ENCODE results near the gene TOGARAM2. TPM values are rescaled to one million over a fixed set of nuclear protein-coding genes. Genes with fewer than 3 reads are reported as not detected.

The TOGARAM2 gene
- total RNA-seq, 2 experiments from 2014 or later = 2.3 to 2.7 TPM

DNA sequence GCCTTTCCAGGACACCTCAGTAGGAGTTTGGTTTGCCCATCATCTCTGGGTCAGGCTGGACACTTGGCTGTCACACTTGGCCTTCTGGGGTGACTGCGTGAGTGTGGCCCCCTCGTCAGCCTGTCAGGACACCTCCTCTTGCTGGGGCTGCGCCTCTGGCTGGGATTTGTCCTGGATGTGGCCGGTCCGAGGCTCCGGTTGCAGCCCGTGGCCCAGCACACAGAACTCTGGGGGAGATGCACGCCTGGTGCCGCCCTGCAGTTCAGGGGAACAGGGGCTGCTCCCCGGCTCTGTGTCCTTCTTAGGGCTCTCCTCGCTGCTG, 83.6 kb downstream of the TOGARAM2 start:
- ChIA-PET CTCF (interaction anchor here (1.2 kb wide), 1 partner anchor 13 kb away, joined by 3 read pairs; no protein-coding TSS in a partner anchor), POLR2A (no interaction called here)
- Mint-ChIP-seq H3K27me3 (no peaks in the 10 kb centered on the region), H3K4me3 (no peak overlapping the region), H3K9me3 (no peaks in the 10 kb centered on the region), H3K27ac (no peak overlapping the region), H3K36me3 (ENCODE audit: low read depth) (no peaks in the 10 kb centered on the region), H3K4me1 (ENCODE audit: low read depth) (peaks cover 5% of the 10 kb centered on the region)
- no peak for DNase-seq
- intact Hi-C loops (cut with micrococcal nuclease) = no loop called here
- no peak for ATAC-seq
- TF ChIP-seq, protein P1, sequence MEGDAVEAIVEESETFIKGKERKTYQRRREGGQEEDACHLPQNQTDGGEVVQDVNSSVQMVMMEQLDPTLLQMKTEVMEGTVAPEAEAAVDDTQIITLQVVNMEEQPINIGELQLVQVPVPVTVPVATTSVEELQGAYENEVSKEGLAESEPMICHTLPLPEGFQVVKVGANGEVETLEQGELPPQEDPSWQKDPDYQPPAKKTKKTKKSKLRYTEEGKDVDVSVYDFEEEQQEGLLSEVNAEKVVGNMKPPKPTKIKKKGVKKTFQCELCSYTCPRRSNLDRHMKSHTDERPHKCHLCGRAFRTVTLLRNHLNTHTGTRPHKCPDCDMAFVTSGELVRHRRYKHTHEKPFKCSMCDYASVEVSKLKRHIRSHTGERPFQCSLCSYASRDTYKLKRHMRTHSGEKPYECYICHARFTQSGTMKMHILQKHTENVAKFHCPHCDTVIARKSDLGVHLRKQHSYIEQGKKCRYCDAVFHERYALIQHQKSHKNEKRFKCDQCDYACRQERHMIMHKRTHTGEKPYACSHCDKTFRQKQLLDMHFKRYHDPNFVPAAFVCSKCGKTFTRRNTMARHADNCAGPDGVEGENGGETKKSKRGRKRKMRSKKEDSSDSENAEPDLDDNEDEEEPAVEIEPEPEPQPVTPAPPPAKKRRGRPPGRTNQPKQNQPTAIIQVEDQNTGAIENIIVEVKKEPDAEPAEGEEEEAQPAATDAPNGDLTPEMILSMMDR (IDR thresholded peaks at IDR 0.05) = no peak

DNA sequence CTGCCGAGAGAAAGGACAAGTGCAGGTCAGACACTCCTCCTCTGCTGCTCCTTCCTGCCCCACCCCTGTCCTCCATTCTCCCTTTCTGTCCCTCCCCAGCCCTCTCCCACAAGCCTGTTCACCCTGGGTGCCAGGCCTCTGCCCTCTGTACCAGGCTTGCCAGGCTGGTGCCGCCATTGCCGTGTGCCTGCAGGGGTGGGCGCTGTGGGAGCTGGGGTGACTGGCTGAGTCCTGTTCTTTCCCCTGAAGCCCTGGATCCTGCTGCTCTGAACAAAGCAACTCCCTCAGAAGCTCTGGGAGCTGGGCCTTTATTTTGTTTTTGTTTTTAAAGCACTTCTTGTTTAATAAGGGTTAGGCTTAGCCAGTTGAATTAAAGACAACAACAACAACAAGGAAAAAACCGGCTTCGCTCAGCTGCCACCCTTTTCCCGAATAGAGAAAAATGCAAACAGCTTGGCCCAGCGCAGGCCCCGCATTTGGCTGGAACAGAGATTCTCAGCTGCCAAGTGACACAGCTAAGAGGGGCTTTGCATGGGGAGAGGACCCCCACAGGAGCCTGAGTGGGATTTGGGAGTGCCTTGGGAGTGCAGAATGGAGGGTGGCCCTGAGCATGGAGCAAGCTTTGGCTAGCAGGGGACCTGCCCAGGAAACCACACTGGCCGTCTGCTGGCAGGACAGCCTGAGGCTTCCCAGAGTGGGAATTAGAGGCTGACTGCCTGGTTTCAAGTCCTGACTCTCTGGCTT, 84.1 kb downstream of the TOGARAM2 start:
- Mint-ChIP-seq H3K4me3 (no peak overlapping the region), H3K27me3 (no peaks in the 10 kb centered on the region), H3K27ac (no peak overlapping the region), H3K36me3 (ENCODE audit: low read depth) (no peaks in the 10 kb centered on the region), H3K4me1 (ENCODE audit: low read depth) (no peaks in the 10 kb centered on the region), H3K9me3 (no peaks in the 10 kb centered on the region)
- no peak for DNase-seq
- TF ChIP-seq, protein P1 (IDR thresholded peaks at IDR 0.05) = no peak
- CTCF ChIA-PET = no interaction called here
- no peak for ATAC-seq
- POLR2A ChIA-PET = no interaction called here
- intact Hi-C loops (cut with micrococcal nuclease) = no loop called here

DNA sequence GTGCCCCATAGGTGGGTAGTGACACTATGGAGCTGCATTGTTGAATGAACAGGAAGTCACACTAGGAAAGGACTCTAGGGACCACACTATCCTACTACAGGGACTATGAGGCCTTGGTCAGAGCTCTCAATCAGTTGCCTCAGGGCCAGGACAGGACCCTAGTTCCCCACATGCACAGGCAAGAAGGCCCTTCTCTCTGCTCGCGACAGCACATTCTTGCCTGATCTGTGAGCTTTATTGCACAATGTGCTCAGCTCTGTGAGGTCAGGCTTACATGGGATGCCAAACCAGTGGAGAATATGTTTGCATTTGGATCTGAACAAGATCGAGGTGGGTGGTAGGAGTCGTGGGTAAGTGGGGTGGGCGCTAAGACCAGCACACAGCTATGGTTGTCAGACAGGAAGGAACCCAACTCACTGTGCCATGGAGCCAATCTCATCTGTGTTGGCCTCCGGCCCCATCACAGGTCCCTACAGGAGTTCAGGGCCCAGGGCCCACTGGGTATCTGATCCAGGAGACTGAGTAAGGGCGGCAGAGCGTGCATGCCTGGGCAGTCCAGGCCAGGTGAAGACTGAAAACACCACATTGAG, 85.3 kb downstream of the TOGARAM2 start:
- TF ChIP-seq, protein P1 (IDR thresholded peaks at IDR 0.05) = no peak
- intact Hi-C loops (cut with micrococcal nuclease) = no loop called here
- no peaks in the 10 kb centered on the region for H3K4me1 Mint-ChIP-seq (ENCODE audit: low read depth)
- H3K27me3 Mint-ChIP-seq = no peaks in the 10 kb centered on the region
- no peaks in the 10 kb centered on the region for H3K36me3 Mint-ChIP-seq (ENCODE audit: low read depth)
- H3K9me3 Mint-ChIP-seq = no peaks in the 10 kb centered on the region
- H3K4me3 Mint-ChIP-seq = no peak overlapping the region
- ATAC-seq (no peak), DNase-seq (no peak)
- ChIA-PET CTCF (no interaction called here), POLR2A (no interaction called here)
- H3K27ac Mint-ChIP-seq = no peak overlapping the region

DNA sequence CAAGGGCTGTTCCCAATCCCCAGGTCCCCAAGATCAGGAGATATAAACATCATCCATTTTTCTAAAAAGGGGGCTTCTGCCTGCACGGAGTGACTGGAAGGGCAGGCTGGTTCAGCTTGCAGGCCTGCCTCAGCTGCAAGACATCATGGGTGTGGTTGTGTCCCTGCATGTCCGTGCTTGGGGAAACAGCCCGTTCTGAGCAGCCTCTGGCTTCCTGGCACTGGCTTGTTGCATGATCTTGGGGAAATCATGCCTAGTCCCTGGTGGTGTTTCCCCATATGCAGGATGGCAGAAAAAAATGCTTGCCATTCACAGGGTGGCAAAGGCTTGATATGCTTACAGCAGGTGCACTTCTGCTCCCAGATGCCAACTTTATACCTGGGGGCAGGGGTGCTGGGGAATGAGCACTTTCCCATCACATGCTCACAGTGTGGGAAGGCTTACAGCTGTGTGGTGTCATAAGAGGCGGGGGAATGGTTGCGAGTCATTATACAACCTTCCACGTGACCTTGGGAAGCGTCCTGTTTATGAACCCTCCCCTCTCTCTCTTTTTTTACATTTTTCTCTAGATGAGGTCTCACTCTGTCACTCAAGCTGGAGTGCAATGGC, 86.0 kb downstream of the TOGARAM2 start:
- ChIA-PET CTCF (no interaction called here), POLR2A (no interaction called here)
- intact Hi-C loops (cut with micrococcal nuclease) = no loop called here
- Mint-ChIP-seq H3K27ac (no peak overlapping the region), H3K4me1 (ENCODE audit: low read depth) (no peaks in the 10 kb centered on the region), H3K4me3 (no peak overlapping the region), H3K9me3 (no peaks in the 10 kb centered on the region), H3K36me3 (ENCODE audit: low read depth) (no peaks in the 10 kb centered on the region), H3K27me3 (no peaks in the 10 kb centered on the region)
- no peak for ATAC-seq
- no peak for DNase-seq
- TF ChIP-seq, protein P1 (IDR thresholded peaks at IDR 0.05) = no peak

DNA sequence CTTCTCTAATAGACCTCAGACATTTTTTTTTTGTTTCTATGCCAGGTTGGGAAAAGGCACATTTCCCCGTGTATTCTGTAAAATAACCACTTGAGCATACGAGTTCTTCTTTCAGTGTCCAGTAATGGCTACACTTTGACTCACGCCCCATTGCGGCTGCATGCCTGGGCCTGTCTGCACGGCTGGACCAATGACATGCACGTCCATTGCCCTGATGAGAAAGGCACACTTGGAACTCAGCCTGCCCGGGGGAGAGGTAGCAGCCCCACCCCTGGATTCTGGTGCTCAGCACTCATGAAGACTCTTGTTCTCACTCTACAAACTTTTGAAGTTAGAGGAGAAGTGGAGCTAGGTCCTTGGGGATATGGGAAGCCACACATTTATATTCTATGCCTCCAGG, 87.4 kb downstream of the TOGARAM2 start:
- intact Hi-C loops (cut with micrococcal nuclease) = no loop called here
- Mint-ChIP-seq H3K36me3 (ENCODE audit: low read depth) (no peaks in the 10 kb centered on the region), H3K4me1 (ENCODE audit: low read depth) (no peaks in the 10 kb centered on the region), H3K9me3 (no peaks in the 10 kb centered on the region), H3K27me3 (no peaks in the 10 kb centered on the region), H3K4me3 (no peak overlapping the region), H3K27ac (no peak overlapping the region)
- DNase-seq (no peak), ATAC-seq (no peak)
- POLR2A ChIA-PET = interaction anchor here (0.6 kb wide), 1 partner anchor 1284 kb away, joined by 3 read pairs; no protein-coding TSS in a partner anchor
- TF ChIP-seq, protein P1 (IDR thresholded peaks at IDR 0.05) = no peak
- CTCF ChIA-PET = no interaction called here

Measured in activated CD8-positive, alpha-beta T cell treated with anti-CD3 and anti-CD28 coated beads for 36 hours (primary cell).